Body of pancreas (tissue), 4 donors: Measurements from ENCODE around the gene PCBP3. TPM values are rescaled to one million over a fixed set of nuclear protein-coding genes. Genes with fewer than 3 reads are reported as not detected.
"Not testable (repeated sequence)": the region's sequence is repeated elsewhere in the genome, so short reads cannot be mapped to it uniquely, and the experiment has no call there.

Source experiments
- ATAC-seq: fragments of 150-250 bp; one replicate; pipeline ENCODE4 v1.9.1; 2016
- DNase-seq, 4 donors: peaks; one replicate each; pipeline ENCODE4 v3.0.0-alpha.2; 2019
- H3K27ac ChIP-seq, 4 donors: fragments of 200-600 bp; sonication (generic); 1 replicate in 3 of 4; 2 replicates in 1 of 4; pipeline versions ENCODE4 v1.5.1 to v1.6.1; 2016 to 2019; ENCODE audit warnings: mild to moderate bottlenecking in 1 of 4, mixed read lengths in 1 of 4, moderate library complexity in 1 of 4
- H3K27me3 ChIP-seq, 2 donors: fragments of 200-600 bp; sonication (generic); one replicate each; pipeline ENCODE4 v1.6.0; 2016; ENCODE audit warnings: mild to moderate bottlenecking in 1 of 2
- H3K36me3 ChIP-seq, 2 donors: fragments of 200-600 bp; sonication (generic); replicated peaks in 1 of 2; 2 replicates each; pipeline ENCODE4 v1.5.1; 2016; ENCODE audit warnings: low read depth in 2 of 2; ENCODE audit not compliant: insufficient read depth in 1 of 2
- H3K4me1 ChIP-seq: fragments of 200-600 bp; sonication (generic); one replicate; pipeline ENCODE4 v1.6.0; 2016
- H3K4me3 ChIP-seq, 2 donors: fragments of 200-600 bp; sonication (generic); 1 replicate in 1 of 2; 2 replicates in 1 of 2; pipeline ENCODE4 v1.5.1; 2016 to 2019
- H3K9me3 ChIP-seq, 3 donors: fragments of 200-600 bp; sonication (generic); 1 replicate in 2 of 3; 2 replicates in 1 of 3; pipeline ENCODE4 v1.5.1; 2016
- POLR2A ChIP-seq, 3 donors: fragments of 450-650 bp; IDR thresholded peaks; one replicate each; pipeline ENCODE4 v1.6.1; 2016; ENCODE audit warnings: antibody characterized with exemption in 3 of 3, mild to moderate bottlenecking in 2 of 3
- WGBS, 2 donors: methylation state at CpG; one replicate each; pipeline ENCODE4 v1.1.5; 2017; 5-methylcytosine and 5-hydroxymethylcytosine counted together
- intact Hi-C: fragments of 100-400 bp; cut with DNase I; formaldehyde crosslinking; loops from one replicate; pipeline ENCODE4 v1.15.1; 2023
- total RNA-seq, 2 donors: library from RNA; depleted of rRNA; stranded (reverse); fragments of >200 nt; gene quantifications; one replicate each; pipeline ENCODE4 v1.1.0, GENCODE V29; 2016
- TF ChIP-seq, protein P1 (sequence below), 7 experiments: fragments of 450-650 bp in 4 of 7; fragments of 200-600 bp in 3 of 7; sonication (generic) in 3 of 7; IDR thresholded peaks; one replicate each; pipeline ENCODE4 v1.5.1; 2016 to 2019; ENCODE audit warnings: antibody characterized with exemption in 7 of 7

Gene PCBP3
- total RNA-seq, 2 donors from 2014 or later = 1.3 to 4.6 TPM

DNA sequence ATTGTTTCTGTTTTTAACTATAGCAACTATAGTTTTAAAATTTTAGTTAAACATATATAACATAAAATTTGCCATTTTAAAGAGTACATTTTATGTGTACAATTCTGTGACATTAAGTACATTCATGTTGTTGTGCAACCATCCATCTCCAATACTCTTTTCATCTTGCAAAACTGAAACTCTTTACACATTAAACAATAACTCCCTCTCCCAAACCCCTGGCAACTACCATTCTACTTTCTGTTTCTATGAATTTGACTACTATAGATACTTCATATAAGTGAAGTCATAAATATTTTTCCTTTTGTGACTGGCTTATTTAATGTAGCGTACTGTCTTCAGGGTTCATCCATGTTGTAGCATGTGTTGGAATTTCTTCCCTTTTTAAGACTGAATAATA lies 25.9 kb downstream of the PCBP3 start:
- Histone ChIP-seq H3K9me3 (no peaks in the 10 kb centered on the region), H3K27ac (no peak overlapping the region), H3K36me3 (no peaks in the 10 kb centered on the region), H3K4me1 (no peaks in the 10 kb centered on the region), H3K4me3 (no peak overlapping the region), H3K27me3 (no peaks in the 10 kb centered on the region)
- DNase-seq = no peak
- no peak for ATAC-seq
- intact Hi-C loops = no loop called here
- TF ChIP-seq, protein P1, sequence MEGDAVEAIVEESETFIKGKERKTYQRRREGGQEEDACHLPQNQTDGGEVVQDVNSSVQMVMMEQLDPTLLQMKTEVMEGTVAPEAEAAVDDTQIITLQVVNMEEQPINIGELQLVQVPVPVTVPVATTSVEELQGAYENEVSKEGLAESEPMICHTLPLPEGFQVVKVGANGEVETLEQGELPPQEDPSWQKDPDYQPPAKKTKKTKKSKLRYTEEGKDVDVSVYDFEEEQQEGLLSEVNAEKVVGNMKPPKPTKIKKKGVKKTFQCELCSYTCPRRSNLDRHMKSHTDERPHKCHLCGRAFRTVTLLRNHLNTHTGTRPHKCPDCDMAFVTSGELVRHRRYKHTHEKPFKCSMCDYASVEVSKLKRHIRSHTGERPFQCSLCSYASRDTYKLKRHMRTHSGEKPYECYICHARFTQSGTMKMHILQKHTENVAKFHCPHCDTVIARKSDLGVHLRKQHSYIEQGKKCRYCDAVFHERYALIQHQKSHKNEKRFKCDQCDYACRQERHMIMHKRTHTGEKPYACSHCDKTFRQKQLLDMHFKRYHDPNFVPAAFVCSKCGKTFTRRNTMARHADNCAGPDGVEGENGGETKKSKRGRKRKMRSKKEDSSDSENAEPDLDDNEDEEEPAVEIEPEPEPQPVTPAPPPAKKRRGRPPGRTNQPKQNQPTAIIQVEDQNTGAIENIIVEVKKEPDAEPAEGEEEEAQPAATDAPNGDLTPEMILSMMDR (IDR thresholded peaks at IDR 0.05) = no peak
- no peak for TF ChIP-seq POLR2A (IDR thresholded peaks at IDR 0.05)
- 90 to 95% methylated on average over 1 of the region's 1 CpG for WGBS, 2 donors

GRCh38 chr21:45670731-45671130 lies 27.2 kb downstream of the PCBP3 start:
- no peak overlapping the region for H3K4me3 ChIP-seq
- no peak for ATAC-seq
- H3K27me3 ChIP-seq = no peaks in the 10 kb centered on the region
- WGBS, 2 donors = 75 to 77% methylated on average over 2 to 3 of the region's 3 CpGs
- TF ChIP-seq POLR2A (IDR thresholded peaks at IDR 0.05) = no peak
- TF ChIP-seq, protein P1 (IDR thresholded peaks at IDR 0.05) = no peak
- H3K27ac ChIP-seq = no peak overlapping the region
- DNase-seq = no peak
- intact Hi-C loops = no loop called here
- no peaks in the 10 kb centered on the region for H3K4me1 ChIP-seq
- H3K9me3 ChIP-seq = no peaks in the 10 kb centered on the region
- no peaks in the 10 kb centered on the region for H3K36me3 ChIP-seq

- DNase-seq, H3K27me3 ChIP-seq, H3K36me3 ChIP-seq, H3K4me1 ChIP-seq, H3K4me3 ChIP-seq, H3K9me3 ChIP-seq, intact Hi-C loops, ATAC-seq, H3K27ac ChIP-seq: not testable (repeated sequence)
- 92 to 94% methylated on average over 1 of the region's 1 CpG for WGBS, 2 donors
Observed at GRCh38 chr21:45678790-45679189, 35.3 kb downstream of the PCBP3 start.

GRCh38 chr21:45680215-45680614 lies 36.7 kb downstream of the PCBP3 start:
- Histone ChIP-seq H3K9me3 (no peaks in the 10 kb centered on the region), H3K4me3 (no peak overlapping the region), H3K4me1 (no peaks in the 10 kb centered on the region), H3K36me3 (no peaks in the 10 kb centered on the region), H3K27me3 (no peaks in the 10 kb centered on the region), H3K27ac (no peak overlapping the region)
- WGBS, 2 donors = 29 to 67% methylated on average over 1 of the region's 1 CpG
- TF ChIP-seq POLR2A (IDR thresholded peaks at IDR 0.05) = no peak
- TF ChIP-seq, protein P1 (IDR thresholded peaks at IDR 0.05) = no peak
- intact Hi-C loops = no loop called here
- ATAC-seq (no peak), DNase-seq (no peak)

- H3K27ac ChIP-seq = no peak overlapping the region
- no peaks in the 10 kb centered on the region for H3K27me3 ChIP-seq
- intact Hi-C loops = no loop called here
- TF ChIP-seq, protein P1 (IDR thresholded peaks at IDR 0.05) = no peak
- no peak for TF ChIP-seq POLR2A (IDR thresholded peaks at IDR 0.05)
- H3K9me3 ChIP-seq = no peaks in the 10 kb centered on the region
- H3K4me1 ChIP-seq = no peaks in the 10 kb centered on the region
- no peak overlapping the region for H3K4me3 ChIP-seq
- DNase-seq (no peak), ATAC-seq (no peak)
- H3K36me3 ChIP-seq = no peaks in the 10 kb centered on the region
- WGBS, 2 donors = 28 to 37% methylated on average over 2 of the region's 2 CpGs
Observed at GRCh38 chr21:45695086-45695485, 51.6 kb downstream of the PCBP3 start.
